GM21515 (cell line): ENCODE measurements around the gene LPAR2.
"Not testable (repeated sequence)": the region's sequence is repeated elsewhere in the genome, so short reads cannot be mapped to it uniquely, and the experiment has no call there.

Source experiments
- ATAC-seq: cut with Tn5 transposase; IDR thresholded peaks from one replicate; pipeline ENCODE4 v1.9.1; 2021; ENCODE audit not compliant: unreplicated experiment

The LPAR2 gene

GRCh38 chr19:19602136-19602712, 25.8 kb downstream of the LPAR2 start:
- ATAC-seq, result no peak

DNA sequence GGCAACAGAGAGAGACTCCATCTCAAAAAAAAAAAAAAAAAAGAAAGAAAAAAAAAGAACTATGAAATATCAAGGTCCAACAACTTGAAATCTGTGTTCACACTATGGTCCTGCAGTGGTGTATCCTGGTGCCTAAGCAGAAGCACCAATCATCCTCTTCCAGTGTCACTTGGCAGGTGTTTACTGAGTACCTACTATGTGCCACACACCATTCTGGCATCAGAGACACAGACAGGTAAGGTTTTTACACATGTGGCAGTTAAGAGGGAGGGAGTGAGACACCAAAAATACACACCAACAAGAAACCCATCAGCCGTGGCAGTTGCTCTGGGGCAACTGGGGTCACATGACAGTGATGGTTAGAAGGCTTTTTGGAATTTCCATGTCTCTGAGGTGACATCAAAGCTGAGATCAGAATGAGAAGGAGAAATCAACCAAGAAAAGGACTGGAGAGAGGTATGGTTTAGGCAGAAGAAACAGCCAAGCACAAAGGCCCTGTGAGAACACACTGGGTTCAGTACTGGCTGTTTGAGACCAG, 27.2 kb downstream of the LPAR2 start:
- ATAC-seq, result no peak

DNA sequence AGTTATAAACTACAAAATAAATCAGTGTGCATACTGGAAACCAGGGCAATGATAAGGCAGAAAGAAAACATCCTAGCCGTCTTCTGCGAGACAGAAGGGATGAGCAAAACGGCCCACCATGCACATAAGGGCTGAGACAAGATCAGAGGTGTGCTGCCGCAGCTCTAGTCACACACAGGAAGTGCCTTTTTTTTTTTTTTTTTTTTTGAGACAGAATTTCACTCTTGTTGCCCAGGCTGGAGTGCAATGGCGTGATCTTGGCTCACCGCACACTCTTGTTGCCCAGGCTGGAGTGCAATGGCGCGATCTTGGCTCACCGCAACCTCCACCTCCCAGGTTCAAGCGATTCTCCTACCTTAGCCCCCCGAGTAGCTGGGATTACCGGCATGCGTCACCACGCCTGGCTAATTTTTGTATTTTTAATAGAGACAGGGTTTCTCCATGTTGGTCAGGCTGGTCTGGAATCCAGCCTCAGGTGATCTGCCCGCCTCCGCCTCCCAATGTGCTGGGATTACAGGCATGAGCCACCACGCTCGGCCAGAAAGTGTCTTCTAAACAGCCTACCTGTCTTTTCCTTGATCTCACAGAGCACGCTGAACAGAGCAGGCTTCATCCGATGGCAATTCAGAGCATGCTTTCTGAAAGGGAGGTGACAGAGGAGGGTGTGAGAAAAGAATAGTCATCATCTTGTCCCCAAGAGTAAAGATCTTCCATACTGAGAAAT, 29.1 kb downstream of the LPAR2 start:
- ATAC-seq, result not testable (repeated sequence)

DNA sequence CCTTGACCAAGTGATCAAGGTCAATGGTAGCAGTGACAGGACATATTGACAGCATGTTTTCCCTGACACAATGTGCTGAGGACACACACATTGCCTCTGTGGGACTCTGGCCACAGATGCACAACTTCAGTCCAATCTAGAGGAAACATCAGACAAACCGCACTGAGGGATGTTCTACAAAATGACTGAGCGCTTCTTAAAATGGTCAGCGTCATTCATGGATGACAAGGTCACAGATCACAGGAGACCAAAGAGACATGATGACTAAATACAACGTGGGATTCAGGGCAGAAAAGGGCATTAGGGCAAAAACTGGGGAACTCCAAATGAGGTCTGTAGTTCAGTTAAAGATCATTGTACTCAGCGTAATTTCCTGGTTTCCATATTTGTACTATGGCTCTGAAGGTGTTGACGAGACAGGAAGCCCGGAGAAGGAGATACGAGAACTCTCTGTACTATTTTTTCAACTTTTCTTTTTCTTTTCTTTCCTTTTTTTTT, 30.2 kb downstream of the LPAR2 start:
- peak; percentile 43 for ATAC-seq

- no peak for ATAC-seq
Observed at GRCh38 chr19:19595171-19595701, 32.8 kb downstream of the LPAR2 start.

DNA sequence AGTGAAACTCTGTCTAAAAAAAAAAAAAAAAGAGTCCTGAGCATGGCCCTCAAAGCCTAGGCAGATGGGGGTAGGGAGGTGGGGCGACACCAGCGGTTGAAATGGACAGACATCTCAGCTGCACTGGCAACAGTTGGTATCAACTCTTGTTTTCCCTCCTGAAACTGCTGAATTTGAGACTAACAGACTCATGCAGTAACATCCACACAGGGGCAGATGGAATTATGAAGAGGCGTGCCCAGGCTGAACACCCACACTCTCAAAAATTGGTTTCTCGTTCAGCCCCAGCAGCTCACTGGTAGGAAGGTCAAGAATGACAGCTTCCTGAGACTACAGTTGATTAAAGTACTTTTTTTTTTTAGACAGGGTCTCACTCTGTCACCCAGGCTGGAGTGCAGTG, 33.6 kb downstream of the LPAR2 start:
- ATAC-seq, result no peak

DNA sequence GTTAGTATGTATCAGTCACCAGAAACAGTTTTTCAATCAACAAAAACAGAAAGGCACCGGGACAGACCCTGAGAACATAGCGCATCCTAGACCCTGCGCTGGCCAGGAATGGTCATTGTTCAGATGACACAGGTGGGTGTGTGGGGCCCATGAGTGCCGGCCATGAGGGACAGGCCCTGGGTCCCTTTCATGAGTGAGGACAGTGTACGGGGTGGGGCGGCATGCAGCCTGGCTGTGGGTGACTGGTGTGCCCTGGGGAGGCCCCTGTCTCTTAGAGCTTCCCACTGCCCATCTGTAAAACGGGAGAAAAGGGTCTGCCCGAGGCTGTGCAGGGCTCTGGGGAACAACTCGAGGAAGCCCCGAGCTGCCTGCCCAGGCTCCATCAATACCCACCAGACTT, 35.3 kb downstream of the LPAR2 start:
- ATAC-seq, result no peak

DNA sequence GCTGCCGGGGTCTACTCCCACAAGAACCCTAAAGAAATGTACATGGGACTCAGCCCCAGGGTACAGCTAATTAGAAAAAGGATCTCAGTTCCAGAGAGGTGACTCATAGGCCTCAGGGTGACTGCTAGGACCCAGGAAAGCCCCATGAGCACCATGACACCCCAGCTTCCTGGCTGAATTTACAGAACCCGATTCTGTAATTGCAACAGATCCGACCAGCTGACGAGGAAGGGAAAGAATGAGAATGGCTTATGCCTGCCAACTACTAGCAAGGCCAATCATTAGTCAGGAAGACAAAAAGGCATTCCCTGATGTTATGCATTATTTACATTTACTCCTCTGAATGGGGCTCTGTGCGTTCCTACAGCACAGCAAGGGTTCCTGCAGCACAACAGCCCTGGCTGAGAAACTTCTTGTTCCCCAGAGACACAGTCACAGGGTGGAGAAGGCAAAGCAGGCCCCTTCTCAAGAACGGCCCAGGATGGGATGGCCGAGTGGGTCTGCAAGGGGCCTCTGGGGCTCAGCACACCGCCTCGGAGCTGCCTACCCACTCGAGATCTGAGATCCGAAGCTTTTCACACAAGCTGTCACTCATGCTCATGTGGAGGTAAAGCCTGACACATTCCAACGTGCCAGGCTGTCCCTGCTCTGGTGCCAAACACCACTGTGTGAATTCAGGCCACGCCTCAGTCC, 36.7 kb downstream of the LPAR2 start:
- no peak for ATAC-seq

DNA sequence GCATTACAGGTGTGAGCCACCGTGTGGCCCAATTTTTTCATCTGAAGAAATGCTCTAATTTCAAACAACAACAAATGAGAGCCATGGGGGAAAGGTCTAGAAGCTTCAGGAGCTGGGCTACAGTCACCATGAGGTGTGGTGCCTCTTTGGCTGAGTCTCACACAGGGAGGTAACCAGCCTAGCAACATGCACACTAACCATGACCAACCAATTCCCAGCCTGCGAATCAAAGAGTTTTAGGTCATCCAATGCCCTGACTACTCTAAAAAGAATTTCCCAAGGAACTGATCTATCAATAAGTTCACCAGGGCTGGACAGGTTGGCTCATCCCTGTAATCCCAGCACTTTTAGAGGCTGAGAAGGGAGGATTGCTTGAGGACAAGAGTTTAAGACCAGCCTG, 39.5 kb downstream of the LPAR2 start:
- ATAC-seq, result no peak

GRCh38 chr19:19587771-19588170, 40.2 kb downstream of the LPAR2 start:
- no peak for ATAC-seq

DNA sequence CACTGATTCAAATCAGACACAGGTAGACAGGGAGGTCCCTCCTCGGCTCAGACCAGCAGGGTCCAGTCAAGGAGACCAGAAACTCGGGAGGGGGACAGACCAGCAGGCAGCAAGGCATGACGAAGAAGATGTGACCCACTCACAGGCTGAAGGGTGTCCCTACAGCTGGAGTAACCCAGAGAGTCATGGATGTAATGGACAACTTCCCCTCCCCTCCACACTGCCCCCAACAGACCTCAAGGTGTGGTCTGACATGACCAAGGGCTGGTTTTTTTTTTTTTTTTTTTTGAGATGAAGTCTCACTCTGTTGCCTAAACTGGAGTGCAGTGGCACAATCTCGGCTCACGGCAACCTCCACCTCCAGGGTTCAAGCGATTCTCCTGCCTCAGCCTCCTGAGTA, 43.7 kb downstream of the LPAR2 start:
- ATAC-seq, result no peak

GRCh38 chr19:19582471-19582870, 45.5 kb downstream of the LPAR2 start:
- no peak for ATAC-seq

GRCh38 chr19:19581391-19581790, 46.6 kb downstream of the LPAR2 start:
- no peak for ATAC-seq

DNA sequence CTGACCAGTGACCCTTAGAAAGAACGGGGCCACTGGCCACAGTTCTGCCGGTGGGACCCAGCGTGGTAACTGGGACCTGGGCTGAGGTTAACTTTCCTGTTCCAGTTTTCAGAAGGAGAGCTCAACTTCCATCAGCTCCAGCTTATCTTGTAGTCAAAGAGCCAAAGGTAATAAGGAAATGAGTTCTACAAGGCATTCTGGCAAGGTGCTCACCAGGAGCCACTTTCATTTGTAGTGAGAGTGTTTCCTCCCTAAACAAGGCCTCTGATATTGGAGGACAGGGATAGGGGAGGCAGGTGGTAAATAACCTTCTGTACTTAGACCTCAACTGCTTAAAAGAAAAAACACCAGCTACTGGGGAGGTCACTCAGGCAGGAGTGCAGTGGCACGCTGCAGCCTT, 47.6 kb downstream of the LPAR2 start:
- no peak for ATAC-seq

- ATAC-seq, result no peak
Observed at GRCh38 chr19:19579533-19580361, 48.3 kb downstream of the LPAR2 start.

DNA sequence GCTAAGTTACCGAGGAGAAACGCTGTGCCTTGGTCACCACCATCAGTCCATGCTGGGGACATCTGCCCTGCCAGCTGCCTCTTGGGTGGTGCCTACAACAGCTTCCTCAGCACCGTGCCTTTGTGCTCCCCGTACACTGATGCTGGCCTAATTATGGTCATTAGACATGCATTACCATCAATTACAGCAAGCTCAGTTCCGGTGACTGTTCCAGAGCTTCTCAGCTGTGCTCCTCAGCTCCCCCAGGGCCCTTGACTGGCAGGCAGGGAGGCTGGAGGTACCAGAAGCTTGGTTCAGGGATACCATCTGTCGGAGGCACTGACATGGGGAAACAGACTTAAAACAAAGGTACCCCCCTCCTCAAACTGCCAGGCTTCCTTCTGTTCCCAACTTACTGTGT, 49.8 kb downstream of the LPAR2 start:
- no peak for ATAC-seq

- no peak for ATAC-seq
Observed at GRCh38 chr19:19575411-19575810, 52.6 kb downstream of the LPAR2 start.
